Measurements from ENCODE around the gene PYDC1.

The PYDC1 gene

GRCh38 chr16:31243734-31244670 is 27.1 kb upstream of the PYDC1 start:
- no peak for TF ChIP-seq CTCF (IDR thresholded peaks at IDR 0.05)
- Histone ChIP-seq H3K27ac (no peak overlapping the region), H3K36me3 (no peaks in the 10 kb centered on the region), H3K9me3 (no peaks in the 10 kb centered on the region), H3K4me1 (no peaks in the 10 kb centered on the region), H3K27me3 (peaks cover 0 to 17% of the 10 kb centered on the region in 2 donors), H3K4me3 (no peak overlapping the region)
- intact Hi-C loops (cut with DNase I; ENCODE audit: low total_unique reads), result no loop called here
- no peak for DNase-seq

- intact Hi-C loops (cut with DNase I; ENCODE audit: low total_unique reads), result no loop called here
- no peak overlapping the region for H3K4me3 ChIP-seq
- H3K4me1 ChIP-seq, result no peaks in the 10 kb centered on the region
- peaks cover 0 to 21% of the 10 kb centered on the region in 2 donors for H3K27me3 ChIP-seq
- no peak for TF ChIP-seq CTCF (IDR thresholded peaks at IDR 0.05)
- no peaks in the 10 kb centered on the region for H3K9me3 ChIP-seq
- H3K27ac ChIP-seq, result no peak overlapping the region
- DNase-seq, result no peak
- H3K36me3 ChIP-seq, result no peaks in the 10 kb centered on the region
Observed at GRCh38 chr16:31242206-31242605, 25.3 kb upstream of the PYDC1 start.

GRCh38 chr16:31238041-31238440 is 21.1 kb upstream of the PYDC1 start:
- Histone ChIP-seq H3K4me3 (no peak overlapping the region), H3K4me1 (no peaks in the 10 kb centered on the region), H3K36me3 (no peaks in the 10 kb centered on the region), H3K27ac (no peak overlapping the region), H3K27me3 (peaks cover 0 to 8% of the 10 kb centered on the region in 2 donors), H3K9me3 (peaks cover 0 to 9% (median 0%) of the 10 kb centered on the region in 3 donors)
- no peak for DNase-seq
- no peak for TF ChIP-seq CTCF (IDR thresholded peaks at IDR 0.05)
- intact Hi-C loops (cut with DNase I; ENCODE audit: low total_unique reads), result no loop called here

GRCh38 chr16:31229501-31229900 is 12.6 kb upstream of the PYDC1 start:
- no peaks in the 10 kb centered on the region for H3K4me1 ChIP-seq
- H3K36me3 ChIP-seq, result no peaks in the 10 kb centered on the region
- TF ChIP-seq CTCF (IDR thresholded peaks at IDR 0.05), result no peak
- intact Hi-C loops (cut with DNase I; ENCODE audit: low total_unique reads), result no loop called here
- H3K27ac ChIP-seq, result no peak overlapping the region
- no peaks in the 10 kb centered on the region for H3K9me3 ChIP-seq
- H3K27me3 ChIP-seq, result no peaks in the 10 kb centered on the region
- no peak for DNase-seq
- no peak overlapping the region for H3K4me3 ChIP-seq

GRCh38 chr16:31228206-31228605 is 11.3 kb upstream of the PYDC1 start:
- DNase-seq, result no peak
- no peak overlapping the region for H3K27ac ChIP-seq
- no peak for TF ChIP-seq CTCF (IDR thresholded peaks at IDR 0.05)
- no peaks in the 10 kb centered on the region for H3K36me3 ChIP-seq
- intact Hi-C loops (cut with DNase I; ENCODE audit: low total_unique reads), result no loop called here
- peaks cover 0 to 1% of the 10 kb centered on the region in 2 donors for H3K27me3 ChIP-seq
- no peaks in the 10 kb centered on the region for H3K4me1 ChIP-seq
- no peak overlapping the region for H3K4me3 ChIP-seq
- H3K9me3 ChIP-seq, result no peaks in the 10 kb centered on the region

All from tibial artery (tissue), 4 donors.